Fibroblast of pulmonary artery (primary cell): ENCODE measurements around the gene HS1BP3.

Source experiments
- DNase-seq: peaks from one replicate; pipeline ENCODE4 v3.0.0-alpha.2; 2010; ENCODE audit warnings: low read depth
- H3K4me3 ChIP-seq: replicated peaks from 2 replicates; pipeline ENCODE4 v1.5.1; 2011; ENCODE audit warnings: low read depth, mild to moderate bottlenecking, control low read depth, low read length, moderate library complexity
- CTCF ChIP-seq: IDR thresholded peaks from 2 replicates; pipeline ENCODE4 v1.5.1; 2011; ENCODE audit warnings: mild to moderate bottlenecking, control low read depth, low read length, inconsistent platforms; ENCODE audit errors: missing control alignments

HS1BP3 gene

GRCh38 chr2:20594048-20594750 is 56.7 kb downstream of the HS1BP3 start:
- TF ChIP-seq CTCF: no peak
- DNase-seq: no peak
- no peak overlapping the region for H3K4me3 ChIP-seq

DNA sequence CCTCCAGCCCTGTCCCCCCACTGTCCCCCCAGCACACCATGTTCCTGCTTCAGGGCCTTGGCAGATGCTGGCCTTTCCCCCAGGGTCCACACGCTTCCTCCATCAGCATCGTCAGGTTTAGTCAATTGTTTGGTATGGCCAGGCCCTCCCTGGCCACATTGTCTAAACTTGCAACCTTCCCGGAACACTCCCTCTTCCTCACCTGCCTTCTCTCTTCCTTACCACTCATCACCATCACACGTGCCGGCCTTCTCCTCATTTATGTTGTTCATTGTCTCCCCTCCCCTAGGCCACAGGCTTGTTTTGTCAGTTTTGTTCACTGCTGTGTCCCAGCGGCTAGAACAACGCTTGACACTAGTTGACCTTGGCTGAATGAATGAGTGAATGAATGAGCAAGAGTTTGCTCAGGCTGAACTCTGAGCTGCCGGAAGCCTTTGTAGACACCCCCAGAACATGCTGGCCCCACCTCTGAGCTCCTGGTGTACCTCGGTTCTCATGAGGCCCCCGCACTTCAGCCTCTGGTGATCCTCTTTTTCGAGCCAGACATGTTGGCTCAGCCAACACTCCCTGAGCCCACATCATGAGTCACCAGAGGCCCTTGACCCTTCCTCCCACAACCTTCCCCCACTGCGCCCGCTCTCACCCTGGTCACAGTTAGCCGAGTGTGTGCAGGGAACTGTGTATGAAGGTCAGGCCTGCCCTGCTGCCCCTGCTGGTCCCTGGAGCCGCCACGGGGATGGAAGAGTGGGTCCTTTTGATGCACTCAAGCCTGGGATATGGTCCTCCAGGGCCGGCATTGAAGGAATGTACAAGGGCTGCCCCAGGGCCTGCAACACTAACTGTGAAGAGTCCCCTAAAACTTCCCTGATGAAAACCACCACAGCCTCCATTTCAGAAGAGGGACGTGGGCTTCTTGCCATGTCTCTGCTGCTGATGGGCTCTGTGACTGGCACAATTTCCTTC is 57.5 kb downstream of the HS1BP3 start:
- H3K4me3 ChIP-seq: no peak overlapping the region
- DNase-seq: peak; percentile 94
- no peak for TF ChIP-seq CTCF

DNA sequence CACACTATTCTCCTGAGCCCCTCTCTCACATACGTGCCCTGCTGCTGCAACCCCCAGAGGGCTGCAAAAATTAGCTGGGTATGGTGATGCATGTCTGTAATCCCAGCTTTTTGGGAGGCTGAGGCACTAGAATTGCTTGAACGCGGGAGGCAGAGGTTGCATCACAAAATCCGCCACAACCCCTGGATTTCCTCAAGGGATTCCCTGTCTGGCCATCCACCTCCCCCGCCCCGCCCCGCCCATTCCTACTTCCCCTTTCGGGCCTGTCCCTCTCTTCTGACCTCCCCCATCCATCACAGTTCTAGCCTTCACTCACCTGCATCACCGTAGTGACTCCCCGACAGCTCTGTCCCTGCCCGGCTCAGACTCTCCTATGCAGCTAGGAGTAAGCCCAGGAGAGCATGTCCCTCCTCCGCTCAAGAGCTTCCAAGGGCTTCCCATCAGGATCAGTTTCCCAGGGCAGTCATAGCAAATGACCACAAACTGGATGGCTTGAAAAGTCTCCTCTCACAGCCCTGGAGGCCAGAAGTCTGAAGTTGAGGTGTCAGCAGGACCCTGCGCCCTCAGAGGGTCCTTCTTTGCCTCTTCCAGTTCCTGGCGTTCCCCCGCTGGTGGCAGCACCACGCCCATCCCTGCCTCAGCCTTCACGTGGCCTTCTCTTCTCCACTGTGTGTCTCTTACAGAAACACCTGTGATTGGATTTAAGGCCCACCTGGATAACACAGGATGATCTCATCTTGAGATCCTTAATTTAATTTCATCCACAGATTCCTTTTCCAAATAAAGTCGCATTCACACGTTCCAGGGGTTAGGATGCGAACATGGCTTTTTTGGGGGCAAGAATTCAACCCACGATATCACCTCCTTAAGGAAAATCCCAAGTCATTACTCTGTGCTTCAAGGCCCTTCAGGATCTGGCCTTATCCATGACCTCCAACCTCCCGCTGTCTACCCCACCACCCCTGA is 58.5 kb downstream of the HS1BP3 start:
- DNase-seq: no peak
- H3K4me3 ChIP-seq: no peak overlapping the region
- no peak for TF ChIP-seq CTCF

- no peak overlapping the region for H3K4me3 ChIP-seq
- no peak for TF ChIP-seq CTCF
Observed at GRCh38 chr2:20590704-20591515, 60.0 kb downstream of the HS1BP3 start.

GRCh38 chr2:20589975-20590703 is 60.8 kb downstream of the HS1BP3 start:
- DNase-seq: no peak
- H3K4me3 ChIP-seq: no peak overlapping the region
- TF ChIP-seq CTCF: no peak

More at GRCh38 chr2:20590704-20591515, 60.0 kb downstream of the HS1BP3 start:
- no peak for DNase-seq
